IPS-NIHi7 (cell line): ENCODE data around the gene LARGE1.

Source experiments
- DNase-seq: peaks from one replicate; pipeline ENCODE4 v3.0.0; 2012; ENCODE audit warnings: mixed read lengths; ENCODE audit errors: extremely low spot score

Gene LARGE1

GRCh38 chr22:33521879-33522665 lies 398.2 kb downstream of the LARGE1 start:
- no peak for DNase-seq

GRCh38 chr22:33520904-33521780 lies 399.1 kb downstream of the LARGE1 start:
- DNase-seq: no peak

GRCh38 chr22:33519974-33520903 lies 400.0 kb downstream of the LARGE1 start:
- no peak for DNase-seq

GRCh38 chr22:33519071-33519973 lies 401.0 kb downstream of the LARGE1 start:
- DNase-seq: peak; percentile 79

- no peak for DNase-seq
These were observed 401.9 kb downstream of the LARGE1 start for GRCh38 chr22:33518405-33518804.

- no peak for DNase-seq
These were observed 404.5 kb downstream of the LARGE1 start for GRCh38 chr22:33515795-33516194.

GRCh38 chr22:33513388-33514338 lies 406.6 kb downstream of the LARGE1 start:
- no peak for DNase-seq

- DNase-seq: no peak
These were observed 407.4 kb downstream of the LARGE1 start for GRCh38 chr22:33512908-33513307.

GRCh38 chr22:33510429-33510904 lies 409.8 kb downstream of the LARGE1 start:
- DNase-seq: no peak

GRCh38 chr22:33504941-33505625 lies 415.2 kb downstream of the LARGE1 start:
- DNase-seq: no peak

- DNase-seq: no peak
These were observed 424.2 kb downstream of the LARGE1 start for GRCh38 chr22:33496112-33496511.

GRCh38 chr22:33493476-33494205 lies 426.6 kb downstream of the LARGE1 start:
- DNase-seq: no peak

GRCh38 chr22:33492210-33492651 lies 428.0 kb downstream of the LARGE1 start:
- DNase-seq: peak; percentile 51

- no peak for DNase-seq
These were observed 433.1 kb downstream of the LARGE1 start for GRCh38 chr22:33487041-33487716.

GRCh38 chr22:33481550-33481949 lies 438.7 kb downstream of the LARGE1 start:
- no peak for DNase-seq

- DNase-seq: no peak
These were observed 442.9 kb downstream of the LARGE1 start for GRCh38 chr22:33477120-33478111.
